NB4 (cell line): ENCODE results near the gene ADGRD2.

ENCODE experiments used
- POLR2A ChIP-seq: IDR thresholded peaks from 2 replicates; pipeline ENCODE4 v1.6.1; 2011; ENCODE audit warnings: mild to moderate bottlenecking; ENCODE audit not compliant: insufficient read length; ENCODE audit errors: extremely low read depth
- TF ChIP-seq, protein P1 (sequence below): IDR thresholded peaks from one replicate; pipeline ENCODE4 v1.5.1; 2012; ENCODE audit warnings: low read depth, low read length
- TF ChIP-seq, protein P2 (sequence below): IDR thresholded peaks from 2 replicates; pipeline ENCODE4 v1.6.1; 2011; ENCODE audit warnings: low read depth, low read length

DNA sequence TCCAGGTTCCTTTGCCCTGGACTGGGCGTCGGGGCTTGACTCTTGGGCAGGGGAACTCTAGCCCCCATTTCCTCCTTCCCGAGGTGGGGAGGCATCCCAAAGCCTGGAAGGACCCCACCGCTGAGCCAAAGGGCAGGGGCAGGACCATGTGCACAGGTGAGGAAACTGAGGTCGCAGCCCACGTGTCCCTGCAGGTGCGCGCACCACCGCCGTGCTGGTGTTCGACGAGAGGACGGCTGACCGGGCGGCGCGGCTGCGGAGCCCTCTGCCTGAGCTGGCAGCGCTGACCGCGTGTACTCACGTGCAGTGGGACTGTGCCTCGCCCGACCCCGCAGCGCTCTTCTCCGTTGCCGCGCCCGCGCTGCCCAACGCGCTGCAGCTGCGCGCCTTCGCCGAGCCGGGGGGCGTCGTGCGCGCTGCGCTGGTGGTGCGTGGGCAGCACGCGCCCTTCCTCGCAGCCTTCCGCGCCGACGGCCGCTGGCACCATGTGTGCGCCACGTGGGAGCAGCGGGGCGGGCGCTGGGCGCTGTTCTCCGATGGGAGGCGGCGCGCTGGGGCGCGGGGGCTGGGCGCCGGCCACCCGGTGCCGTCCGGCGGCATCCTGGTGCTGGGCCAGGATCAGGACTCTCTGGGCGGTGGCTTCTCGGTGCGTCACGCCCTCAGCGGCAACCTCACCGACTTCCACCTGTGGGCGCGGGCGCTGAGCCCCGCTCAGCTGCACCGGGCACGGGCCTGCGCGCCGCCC, 2.8 kb downstream of the ADGRD2 start:
- TF ChIP-seq, protein P1, sequence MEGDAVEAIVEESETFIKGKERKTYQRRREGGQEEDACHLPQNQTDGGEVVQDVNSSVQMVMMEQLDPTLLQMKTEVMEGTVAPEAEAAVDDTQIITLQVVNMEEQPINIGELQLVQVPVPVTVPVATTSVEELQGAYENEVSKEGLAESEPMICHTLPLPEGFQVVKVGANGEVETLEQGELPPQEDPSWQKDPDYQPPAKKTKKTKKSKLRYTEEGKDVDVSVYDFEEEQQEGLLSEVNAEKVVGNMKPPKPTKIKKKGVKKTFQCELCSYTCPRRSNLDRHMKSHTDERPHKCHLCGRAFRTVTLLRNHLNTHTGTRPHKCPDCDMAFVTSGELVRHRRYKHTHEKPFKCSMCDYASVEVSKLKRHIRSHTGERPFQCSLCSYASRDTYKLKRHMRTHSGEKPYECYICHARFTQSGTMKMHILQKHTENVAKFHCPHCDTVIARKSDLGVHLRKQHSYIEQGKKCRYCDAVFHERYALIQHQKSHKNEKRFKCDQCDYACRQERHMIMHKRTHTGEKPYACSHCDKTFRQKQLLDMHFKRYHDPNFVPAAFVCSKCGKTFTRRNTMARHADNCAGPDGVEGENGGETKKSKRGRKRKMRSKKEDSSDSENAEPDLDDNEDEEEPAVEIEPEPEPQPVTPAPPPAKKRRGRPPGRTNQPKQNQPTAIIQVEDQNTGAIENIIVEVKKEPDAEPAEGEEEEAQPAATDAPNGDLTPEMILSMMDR: no peak
- TF ChIP-seq, protein P2, sequence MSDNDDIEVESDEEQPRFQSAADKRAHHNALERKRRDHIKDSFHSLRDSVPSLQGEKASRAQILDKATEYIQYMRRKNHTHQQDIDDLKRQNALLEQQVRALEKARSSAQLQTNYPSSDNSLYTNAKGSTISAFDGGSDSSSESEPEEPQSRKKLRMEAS: no peak
- TF ChIP-seq POLR2A: no peak
